HG03457 (cell line): ENCODE measurements around the gene ABCA1.
"Not testable (repeated sequence)": the region's sequence is repeated elsewhere in the genome, so short reads cannot be mapped to it uniquely, and the experiment has no call there.

Experiments
- ATAC-seq: cut with Tn5 transposase; IDR thresholded peaks from one replicate; pipeline ENCODE4 v1.9.1; 2021; ENCODE audit warnings: moderate number of reproducible peaks; ENCODE audit not compliant: unreplicated experiment

Gene ABCA1

GRCh38 chr9:104875320-104875719 is 52.6 kb downstream of the ABCA1 start:
- ATAC-seq: no peak

GRCh38 chr9:104873489-104873850 is 54.5 kb downstream of the ABCA1 start:
- ATAC-seq: no peak

- no peak for ATAC-seq
These were observed 55.1 kb downstream of the ABCA1 start for GRCh38 chr9:104872656-104873488.

GRCh38 chr9:104871961-104872527 is 55.9 kb downstream of the ABCA1 start:
- ATAC-seq: no peak

GRCh38 chr9:104869811-104870210 is 58.1 kb downstream of the ABCA1 start:
- ATAC-seq: no peak

- peak; percentile 63 for ATAC-seq
These were observed 59.1 kb downstream of the ABCA1 start for GRCh38 chr9:104868687-104869404.

- ATAC-seq: no peak
These were observed 59.7 kb downstream of the ABCA1 start for GRCh38 chr9:104868303-104868686.

GRCh38 chr9:104866191-104866590 is 61.8 kb downstream of the ABCA1 start:
- no peak for ATAC-seq

GRCh38 chr9:104864675-104865104 is 63.3 kb downstream of the ABCA1 start:
- ATAC-seq: no peak

- peak; percentile 80 for ATAC-seq
These were observed 64.6 kb downstream of the ABCA1 start for GRCh38 chr9:104863180-104863883.

- no peak for ATAC-seq
These were observed 66.6 kb downstream of the ABCA1 start for GRCh38 chr9:104861397-104861796.

- ATAC-seq: no peak
These were observed 67.7 kb downstream of the ABCA1 start for GRCh38 chr9:104860263-104860662.

GRCh38 chr9:104858846-104859245 is 69.1 kb downstream of the ABCA1 start:
- ATAC-seq: no peak

- ATAC-seq: no peak
These were observed 69.7 kb downstream of the ABCA1 start for GRCh38 chr9:104858271-104858670.

GRCh38 chr9:104856413-104856941 is 71.5 kb downstream of the ABCA1 start:
- no peak for ATAC-seq

- no peak for ATAC-seq
These were observed 72.1 kb downstream of the ABCA1 start for GRCh38 chr9:104855807-104856206.

GRCh38 chr9:104855258-104855657 is 72.7 kb downstream of the ABCA1 start:
- not testable (repeated sequence) for ATAC-seq

- no peak for ATAC-seq
These were observed 73.3 kb downstream of the ABCA1 start for GRCh38 chr9:104854613-104855012.

- no peak for ATAC-seq
These were observed 74.3 kb downstream of the ABCA1 start for GRCh38 chr9:104853683-104854082.

- no peak for ATAC-seq
These were observed 74.8 kb downstream of the ABCA1 start for GRCh38 chr9:104853159-104853558.

- ATAC-seq: no peak
These were observed 76.4 kb downstream of the ABCA1 start for GRCh38 chr9:104851546-104851920.
